ENCODE measurements around the gene ETS1. TPM values are rescaled to one million over a fixed set of nuclear protein-coding genes. Genes with fewer than 3 reads are reported as not detected.

ETS1 gene
- total RNA-seq, 2 donors from 2014 or later: 34.3 to 36.4 TPM

GRCh38 chr11:128498721-128499245, 88.6 kb downstream of the ETS1 start:
- H3K4me1 ChIP-seq (ENCODE audit: control insufficient read depth, insufficient read depth, low read length): peaks cover 29% of the 10 kb centered on the region
- Mint-ChIP-seq H3K36me3 (ENCODE audit: low read depth) (peaks cover 6% of the 10 kb centered on the region), H3K27me3 (ENCODE audit: insufficient read depth) (no peaks in the 10 kb centered on the region), H3K9me3 (no peaks in the 10 kb centered on the region), H3K4me1 (peaks cover 50% of the 10 kb centered on the region), H3K27ac (no peak overlapping the region), H3K4me3 (no peak overlapping the region)
- H3K4me3 ChIP-seq (ENCODE audit: low read length): no peak overlapping the region
- 90 to 95% methylated on average over 2 of the region's 2 CpGs for WGBS, 2 experiments (ENCODE audit: insufficient coverage in 1 of 2, insufficient read length in 1 of 2)
- no peak for TF ChIP-seq CTCF (conservative IDR thresholded peaks at IDR 0.05)
- no peak for DNase-seq
- no peak overlapping the region for H3K27ac ChIP-seq (ENCODE audit: low read depth, low read length)
- H3K9ac ChIP-seq (ENCODE audit: extremely low read depth, low read length, poor library complexity, severe bottlenecking): no peak overlapping the region
- H3K9me3 ChIP-seq (ENCODE audit: control insufficient read depth, low read length): no peaks in the 10 kb centered on the region
- H3K27me3 ChIP-seq (ENCODE audit: control insufficient read depth, insufficient read depth, low read length, poor library complexity, severe bottlenecking): no peaks in the 10 kb centered on the region
- H3K36me3 ChIP-seq (ENCODE audit: control insufficient read depth, insufficient read depth, low read length): no peaks in the 10 kb centered on the region

- 84 to 95% methylated on average over 2 of the region's 3 CpGs for WGBS, 2 experiments (ENCODE audit: insufficient coverage in 1 of 2, insufficient read length in 1 of 2)
- Mint-ChIP-seq H3K4me3 (no peak overlapping the region), H3K27me3 (ENCODE audit: insufficient read depth) (no peaks in the 10 kb centered on the region), H3K27ac (peak overlapping the region; percentile 64), H3K36me3 (ENCODE audit: low read depth) (peaks cover 6% of the 10 kb centered on the region), H3K9me3 (no peaks in the 10 kb centered on the region), H3K4me1 (peaks cover 50% of the 10 kb centered on the region)
- no peak for DNase-seq
- H3K4me3 ChIP-seq (ENCODE audit: low read length): no peak overlapping the region
- peaks cover 26% of the 10 kb centered on the region for H3K4me1 ChIP-seq (ENCODE audit: control insufficient read depth, insufficient read depth, low read length)
- no peaks in the 10 kb centered on the region for H3K36me3 ChIP-seq (ENCODE audit: control insufficient read depth, insufficient read depth, low read length)
- H3K9me3 ChIP-seq (ENCODE audit: control insufficient read depth, low read length): no peaks in the 10 kb centered on the region
- no peak overlapping the region for H3K27ac ChIP-seq (ENCODE audit: low read depth, low read length)
- no peaks in the 10 kb centered on the region for H3K27me3 ChIP-seq (ENCODE audit: control insufficient read depth, insufficient read depth, low read length, poor library complexity, severe bottlenecking)
- TF ChIP-seq CTCF (conservative IDR thresholded peaks at IDR 0.05): no peak
- no peak overlapping the region for H3K9ac ChIP-seq (ENCODE audit: extremely low read depth, low read length, poor library complexity, severe bottlenecking)
These were observed 89.6 kb downstream of the ETS1 start for GRCh38 chr11:128497776-128498095.

GRCh38 chr11:128497061-128497775, 90.1 kb downstream of the ETS1 start:
- H3K9ac ChIP-seq (ENCODE audit: extremely low read depth, low read length, poor library complexity, severe bottlenecking): no peak overlapping the region
- Mint-ChIP-seq H3K36me3 (ENCODE audit: low read depth) (peaks cover 6% of the 10 kb centered on the region), H3K4me1 (peaks cover 52% of the 10 kb centered on the region), H3K27ac (peak overlapping the region; percentile 64), H3K9me3 (no peaks in the 10 kb centered on the region), H3K27me3 (ENCODE audit: insufficient read depth) (no peaks in the 10 kb centered on the region), H3K4me3 (no peak overlapping the region)
- H3K27me3 ChIP-seq (ENCODE audit: control insufficient read depth, insufficient read depth, low read length, poor library complexity, severe bottlenecking): no peaks in the 10 kb centered on the region
- H3K36me3 ChIP-seq (ENCODE audit: control insufficient read depth, insufficient read depth, low read length): no peaks in the 10 kb centered on the region
- peak overlapping the region; percentile 9 for H3K4me3 ChIP-seq (ENCODE audit: low read length)
- no peak overlapping the region for H3K27ac ChIP-seq (ENCODE audit: low read depth, low read length)
- DNase-seq: peak; percentile 78
- WGBS, 2 experiments (ENCODE audit: insufficient coverage in 1 of 2, insufficient read length in 1 of 2): 73 to 80% methylated on average over 5 to 7 of the region's 7 CpGs
- no peaks in the 10 kb centered on the region for H3K9me3 ChIP-seq (ENCODE audit: control insufficient read depth, low read length)
- no peak for TF ChIP-seq CTCF (conservative IDR thresholded peaks at IDR 0.05)
- H3K4me1 ChIP-seq (ENCODE audit: control insufficient read depth, insufficient read depth, low read length): peaks cover 22% of the 10 kb centered on the region
